Lower leg skin (tissue), 3 donors: ENCODE data around the gene TRIM77.
"Not testable (repeated sequence)": the region's sequence is repeated elsewhere in the genome, so short reads cannot be mapped to it uniquely, and the experiment has no call there.

Experiments used
- CTCF ChIP-seq, 3 donors: fragments of 450-650 bp; IDR thresholded peaks; one replicate each; pipeline ENCODE4 v1.5.1; 2016; ENCODE audit warnings: antibody characterized with exemption in 3 of 3, mild to moderate bottlenecking in 3 of 3, moderate library complexity in 2 of 3
- POLR2A ChIP-seq, 2 donors: fragments of 450-650 bp; IDR thresholded peaks; one replicate each; pipeline ENCODE4 v1.6.1; 2016 to 2017; ENCODE audit warnings: antibody characterized with exemption in 2 of 2, mild to moderate bottlenecking in 1 of 2, moderate library complexity in 1 of 2

DNA sequence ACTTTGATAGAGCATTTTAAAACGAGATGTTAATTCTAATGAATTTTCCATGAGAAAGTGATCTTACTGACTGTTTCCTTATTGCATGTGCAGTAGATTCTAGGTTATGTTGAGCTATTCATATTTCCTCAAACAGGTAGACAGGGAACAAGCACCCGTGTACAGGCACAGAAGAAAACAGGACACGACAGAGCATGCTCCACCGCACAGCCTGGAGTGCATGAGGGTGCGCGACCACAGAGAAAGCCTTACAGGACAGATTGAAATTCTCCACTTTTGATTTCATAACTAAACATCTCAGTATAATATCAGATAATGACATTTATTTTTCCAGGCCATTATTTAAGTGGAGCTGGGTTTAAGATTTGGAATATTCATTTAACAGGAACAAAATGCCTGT, 41.9 kb upstream of the TRIM77 start:
- TF ChIP-seq CTCF, POLR2A (IDR thresholded peaks at IDR 0.05): not testable (repeated sequence)
